K562 (cell line): ENCODE measurements around the gene GRB10. TPM values are rescaled to one million over a fixed set of nuclear protein-coding genes. Genes with fewer than 3 reads are reported as not detected.

Source experiments
- ATAC-seq: fragments of 200-7000 bp; cut with Tn5 transposase; 3 replicates; pipeline ENCODE4 v1.9.1; 2020; ENCODE audit warnings: moderate library complexity
- BruUV-seq: library from RNA; stranded (reverse); fragments of 400-500 nt; replicated peaks from 2 replicates; lab custom pipeline; 2021; lab: Mats Ljungman, UMichigan
- CTCF ChIA-PET: fragments of 300-600 bp; formaldehyde crosslinking; extraction: SDS; loops from one replicate; lab custom pipeline; 2021; ENCODE audit warnings: low intra/inter-chr PET ratio; lab: Yijun Ruan, JAX
- POLR2A ChIA-PET: fragments of 300-600, 350-650 bp; sonication (Branson Sonifier 250); formaldehyde crosslinking; extraction: SDS; loops from one replicate; lab custom pipeline; 2021; ENCODE audit warnings: antibody characterized with exemption, inconsistent platforms; lab: Yijun Ruan, JAX
- DNase-seq, 4 experiments: peaks; one replicate each; pipeline versions ENCODE4 v3.0.0 to v3.0.0-alpha.2; 2011 to 2018; ENCODE audit warnings: low spot score in 3 of 4, mixed read lengths in 3 of 4; ENCODE audit errors: extremely low read depth in 1 of 4
- FAIRE-seq: peaks from 2 replicates; lab custom pipeline; 2011; peaks lifted over from hg19 to GRCh38; lab: Jason Lieb, UNC
- H2AFZ ChIP-seq: 2 replicates; pipeline ENCODE4 v1.6.0; 2011; ENCODE audit warnings: low read depth, low read length, control low read depth, inconsistent platforms
- H3K27ac ChIP-seq: fragments of 200-600 bp; 3 replicates; pipeline ENCODE4 v1.8.0; 2011; ENCODE audit warnings: low read depth, mild to moderate bottlenecking, control low read depth, inconsistent platforms, low read length, moderate library complexity, mixed read lengths; ENCODE audit errors: extremely low read depth
- H3K27me3 ChIP-seq, 2 experiments: fragments of 300-600 bp in 1 of 2; 2 replicates in 1 of 2; 3 replicates in 1 of 2; pipeline versions ENCODE4 v1.6.0 to v1.8.0; 2011; ENCODE audit warnings: inconsistent platforms in 2 of 2, low read length in 2 of 2, mild to moderate bottlenecking in 1 of 2, mixed read lengths in 1 of 2, moderate library complexity in 1 of 2; ENCODE audit not compliant: control insufficient read depth in 2 of 2, insufficient read depth in 2 of 2
- H3K36me3 ChIP-seq: fragments of 300-600 bp; 3 replicates; pipeline ENCODE4 v1.8.0; 2011; ENCODE audit warnings: mild to moderate bottlenecking, low read length, inconsistent platforms; ENCODE audit not compliant: control insufficient read depth, insufficient read depth
- H3K4me1 ChIP-seq, 2 experiments: fragments of 200-600 bp in 1 of 2; replicated peaks in 1 of 2; 2 replicates in 1 of 2; 3 replicates in 1 of 2; pipeline versions ENCODE4 v1.5.1 to v1.8.0; 2011; ENCODE audit warnings: inconsistent platforms in 2 of 2, low read length in 2 of 2, mild to moderate bottlenecking in 1 of 2, mixed read lengths in 1 of 2, moderate library complexity in 1 of 2; ENCODE audit not compliant: control insufficient read depth in 2 of 2, insufficient read depth in 2 of 2
- H3K4me2 ChIP-seq: 2 replicates; pipeline ENCODE4 v1.6.1; 2011; ENCODE audit warnings: low read length, control low read depth, inconsistent platforms, mixed read lengths; ENCODE audit not compliant: insufficient read depth
- H3K4me3 ChIP-seq: fragments of 200-600 bp; sonication (generic), shearing (Covaris generic); 2 replicates; pipeline ENCODE4 v1.5.1; 2016; ENCODE audit warnings: control low read depth, inconsistent platforms
- H3K79me2 ChIP-seq: fragments of 200-600 bp; 3 replicates; pipeline ENCODE4 v1.8.0; 2011; ENCODE audit warnings: low read length, inconsistent platforms; ENCODE audit not compliant: control insufficient read depth, insufficient read depth
- H3K9ac ChIP-seq, 2 experiments: 2 replicates each; pipeline versions ENCODE4 v1.6.0 to v1.6.1; 2011; ENCODE audit warnings: low read depth in 2 of 2, low read length in 2 of 2, control low read depth in 1 of 2, inconsistent platforms in 1 of 2, mild to moderate bottlenecking in 1 of 2, mixed read lengths in 1 of 2; ENCODE audit not compliant: insufficient read depth in 1 of 2
- H3K9me1 ChIP-seq: one replicate; pipeline ENCODE4 v1.6.0; 2011; ENCODE audit warnings: inconsistent platforms, mild to moderate bottlenecking, low read length, moderate library complexity; ENCODE audit not compliant: control insufficient read depth, insufficient read depth
- H3K9me3 ChIP-seq: replicated peaks from 2 replicates; pipeline ENCODE4 v1.5.1; 2011; ENCODE audit warnings: low read depth, low read length, inconsistent platforms; ENCODE audit not compliant: control insufficient read depth, insufficient read depth
- H4K20me1 ChIP-seq: replicated peaks from 2 replicates; pipeline ENCODE4 v1.6.1; 2011; ENCODE audit warnings: low read length, inconsistent platforms, mixed read lengths; ENCODE audit not compliant: control insufficient read depth, insufficient read depth
- ADNP ChIP-seq: fragments of 200-800 bp; sonication (Bioruptor generic); IDR thresholded peaks from 2 replicates; pipeline ENCODE4 v1.6.1; 2016; ENCODE audit warnings: missing genetic modification characterization, missing compliant biosample characterization
- BCOR ChIP-seq: fragments of 450-650 bp; IDR thresholded peaks from 2 replicates; pipeline ENCODE4 v1.6.1; 2016
- E2F3 ChIP-seq: fragments of 250-450 bp; sonication (Bioruptor Pico); IDR thresholded peaks from 2 replicates; pipeline ENCODE4 v1.4.0; 2020; ENCODE audit warnings: mild to moderate bottlenecking
- HNRNPK ChIP-seq: fragments of 200-400 bp; formaldehyde crosslinking; IDR thresholded peaks from one replicate; pipeline ENCODE4 v1.6.1; 2018; ENCODE audit warnings: mild to moderate bottlenecking, low read depth, low read length; ENCODE audit not compliant: poor library complexity, severe bottlenecking
- KDM4B ChIP-seq, 2 experiments: fragments of 450-650 bp in 1 of 2; sonication (generic) in 1 of 2; IDR thresholded peaks; 2 replicates each; pipeline ENCODE4 v1.6.1; 2016 to 2017; ENCODE audit warnings: borderline replicate concordance in 2 of 2, antibody characterized with exemption in 1 of 2, low read depth in 1 of 2, mild to moderate bottlenecking in 1 of 2
- L3MBTL2 ChIP-seq: fragments of 450-650 bp; IDR thresholded peaks from 2 replicates; pipeline ENCODE4 v1.6.1; 2016; ENCODE audit warnings: mild to moderate bottlenecking, moderate library complexity
- RBM14 ChIP-seq: fragments of 200-400 bp; formaldehyde crosslinking; IDR thresholded peaks from 2 replicates; pipeline ENCODE4 v1.6.1; 2018; ENCODE audit warnings: low read depth, mild to moderate bottlenecking, low read length, moderate library complexity, borderline replicate concordance; ENCODE audit not compliant: insufficient read depth
- ZBTB1 ChIP-seq: sonication (generic); formaldehyde crosslinking; IDR thresholded peaks from 2 replicates; pipeline ENCODE4 v1.8.1; 2023; ENCODE audit warnings: missing genetic modification reagents, low read depth, mild to moderate bottlenecking, borderline replicate concordance
- ZNF41 ChIP-seq: fragments of 250-450 bp; sonication (Bioruptor Pico); conservative IDR thresholded peaks from 2 replicates; pipeline ENCODE4 v1.4.0; 2020; ENCODE audit warnings: mild to moderate bottlenecking
- ZNF695 ChIP-seq: fragments of 450-650 bp; formaldehyde crosslinking; IDR thresholded peaks from 2 replicates; pipeline ENCODE4 v1.4.0; 2020; ENCODE audit warnings: mild to moderate bottlenecking, moderate library complexity
- WGBS: fragments of 100-300 bp; shearing (Covaris generic); methylation state at CpG from one replicate; pipeline ENCODE4 v1.1.6; 2016; ENCODE audit warnings: low coverage, mixed read lengths; ENCODE audit not compliant: insufficient coverage; ENCODE audit errors: missing lambda C conversion rate; 5-methylcytosine and 5-hydroxymethylcytosine counted together
- in situ Hi-C: fragments of 300-500 bp; cut with MboI; formaldehyde crosslinking; loops from 4 replicates; pipeline ENCODE4 v1.15.0; 2018; ENCODE audit warnings: inconsistent platforms, mixed read lengths
- intact Hi-C: fragments of 100-400 bp; cut with micrococcal nuclease; formaldehyde crosslinking; loops from 2 replicates; pipeline ENCODE4 v1.14.2; 2022
- polyA plus RNA-seq, 8 experiments: library from polyadenylated mRNA; depleted of rRNA in 4 of 8; stranded (reverse) in 5 of 8; unstranded in 3 of 8; fragments of >200 nt; fragmentation: Nextera tagmentation in 2 of 8; fragmentation: Illumina TruSeq in 1 of 8; extraction: Ambion mirVana in 2 of 8; extraction: Trizol in 1 of 8; gene quantifications; 2 replicates each; pipeline versions ENCODE4 v1.2.1 to v1.2.3, GENCODE V29; 2011 to 2014; ENCODE audit warnings: inconsistent platforms in 1 of 8, missing spikeins in 1 of 8
- total RNA-seq, 7 experiments: library from RNA; depleted of rRNA in 6 of 7; stranded (reverse); fragments of >200 nt in 6 of 7; fragmentation: Illumina TruSeq in 2 of 7; extraction: Trizol in 2 of 7; gene quantifications; 2 replicates each; pipeline versions ENCODE4 v1.2.1 to v1.2.3, GENCODE V29; 2011 to 2021; ENCODE audit warnings: low replicate concordance in 1 of 7

Gene GRB10
- total and polyA plus RNA-seq, 9 of the 15 experiments (the other 6 are each of a cell fraction or from before 2014, with no cell fraction given) = 8.9 to 88.5 (median 40.7) TPM

- Histone ChIP-seq H3K4me3 (no peak overlapping the region), H2AFZ (no peak overlapping the region), H3K27me3 (no peaks in the 10 kb centered on the region), H3K9me1 (peaks cover 12% of the 10 kb centered on the region), H3K27ac (no peak overlapping the region), H4K20me1 (peaks cover 32% of the 10 kb centered on the region), H3K79me2 (peaks cover 96% of the 10 kb centered on the region), H3K9me3 (no peaks in the 10 kb centered on the region), H3K36me3 (peaks cover 4% of the 10 kb centered on the region; the same call in 1 of the 3 replicates), H3K4me1 (peaks cover 0 to 8% of the 10 kb centered on the region in 2 experiments; a peak in 2 of 5 replicates), H3K9ac (no peak overlapping the region), H3K4me2 (no peak overlapping the region)
- CTCF ChIA-PET = no interaction called here
- TF ChIP-seq ZNF41 (CRISPR knock-in tag) = no peak
- no peak for TF ChIP-seq BCOR
- TF ChIP-seq HNRNPK = no peak
- TF ChIP-seq E2F3 (CRISPR knock-in tag) = no peak
- no peak for TF ChIP-seq L3MBTL2
- no peak for TF ChIP-seq ADNP
- TF ChIP-seq KDM4B (IDR thresholded peaks at IDR 0.05; ENCODE audit: borderline replicate concordance in 2 of 2, low read depth in 1 of 2) = no peak
- no peak for TF ChIP-seq ZNF695
- TF ChIP-seq ZBTB1 (CRISPR knock-in tag) = no peak
- no peak for TF ChIP-seq RBM14
- DNase-seq = no peak
- no peak for ATAC-seq
- POLR2A ChIA-PET = no interaction called here
- no peak for FAIRE-seq
- 76% methylated on average over 4 of the region's 4 CpGs for WGBS
- intact Hi-C loops (no loop called here), in situ Hi-C loops (no loop called here)
- no TSS peak for BruUV-seq
Measured at GRCh38 chr7:50714857-50715256, 67.8 kb downstream of the GRB10 start.
